Stimulated activated CD8-positive, alpha-beta memory T cell treated with anti-CD3 and anti-CD28 coated beads, Interleukin-4, amount 100 ng/mL, for 48 hours (primary cell): ENCODE measurements around the gene ABCF1.
A peak's percentile ranks its signal among the peaks of the same experiment; 100 is the strongest.
"Not testable (repeated sequence)": the region's sequence is repeated elsewhere in the genome, so short reads cannot be mapped to it uniquely, and the experiment has no call there.

Experiments used
- DNase-seq: peaks from one replicate; pipeline ENCODE4 v3.0.0-alpha.2; 2020

The ABCF1 gene

GRCh38 chr6:30571075-30571761 lies at the start of gene ABCF1:
ABCF1 (plus strand) TSS chr6:30571442; CDS start chr6:30571488, 46 bp downstream.
- DNase-seq: peak; percentile 100

GRCh38 chr6:30521952-30522351 lies 49.3 kb upstream of the ABCF1 start:
- DNase-seq: not testable (repeated sequence)

- not testable (repeated sequence) for DNase-seq
Observed at GRCh38 chr6:30526444-30526843, 44.8 kb upstream of the ABCF1 start.

GRCh38 chr6:30529349-30529875 lies 41.8 kb upstream of the ABCF1 start:
- peak; percentile 70 for DNase-seq

GRCh38 chr6:30530014-30530413 lies 41.2 kb upstream of the ABCF1 start:
- DNase-seq: no peak

GRCh38 chr6:30533460-30534294 lies 37.6 kb upstream of the ABCF1 start:
- DNase-seq: no peak

- DNase-seq: no peak
Observed at GRCh38 chr6:30537931-30538330, 33.3 kb upstream of the ABCF1 start.

GRCh38 chr6:30541515-30542403 lies 29.5 kb upstream of the ABCF1 start:
- DNase-seq: peak; percentile 87

GRCh38 chr6:30542404-30542725 lies 28.9 kb upstream of the ABCF1 start:
- no peak for DNase-seq

- no peak for DNase-seq
Observed at GRCh38 chr6:30542915-30543314, 28.3 kb upstream of the ABCF1 start.

GRCh38 chr6:30543821-30544220 lies 27.4 kb upstream of the ABCF1 start:
- no peak for DNase-seq

GRCh38 chr6:30544666-30545272 lies 26.5 kb upstream of the ABCF1 start:
- DNase-seq: no peak

GRCh38 chr6:30547454-30547853 lies 23.8 kb upstream of the ABCF1 start:
- DNase-seq: no peak

- DNase-seq: no peak
Observed at GRCh38 chr6:30548375-30548774, 22.9 kb upstream of the ABCF1 start.

GRCh38 chr6:30554404-30554803 lies 16.8 kb upstream of the ABCF1 start:
- DNase-seq: no peak

GRCh38 chr6:30554962-30555815 lies 16.1 kb upstream of the ABCF1 start:
- peak; percentile 42 for DNase-seq

GRCh38 chr6:30555816-30556065 lies 15.5 kb upstream of the ABCF1 start:
- no peak for DNase-seq

- DNase-seq: peak; percentile 100
Observed at GRCh38 chr6:30556066-30556905, 15.0 kb upstream of the ABCF1 start, which contains the start of gene GNL1. GNL1 (minus strand) TSS chr6:30556489; CDS start chr6:30556203, 286 bp downstream.

GRCh38 chr6:30556906-30557682 lies 14.1 kb upstream of the ABCF1 start, which contains the start of gene PRR3:
PRR3 (plus strand) TSS chr6:30557295; CDS start chr6:30557345, 50 bp downstream.
- DNase-seq: peak; percentile 91

- DNase-seq: no peak
Observed at GRCh38 chr6:30557683-30557981, 13.6 kb upstream of the ABCF1 start.
